NCI-H2029 treated with DMSO at 0.1 percent for 48 hours (cell line): ENCODE measurements around the gene PSMD2.

Experiments used
- DNase-seq: peaks from one replicate; lab custom pipeline; 2025; lab: John Stamatoyannopoulos, UW

Gene PSMD2

GRCh38 chr3:184282941-184283340 lies 16.1 kb upstream of the PSMD2 start:
- DNase-seq: no peak

- no peak for DNase-seq
Measured at GRCh38 chr3:184283681-184284080, 15.4 kb upstream of the PSMD2 start.

- DNase-seq: peak; percentile 64
Measured at GRCh38 chr3:184284696-184285095, 14.3 kb upstream of the PSMD2 start.

GRCh38 chr3:184289426-184289938 lies 9.6 kb upstream of the PSMD2 start:
- peak; percentile 32 for DNase-seq

DNA sequence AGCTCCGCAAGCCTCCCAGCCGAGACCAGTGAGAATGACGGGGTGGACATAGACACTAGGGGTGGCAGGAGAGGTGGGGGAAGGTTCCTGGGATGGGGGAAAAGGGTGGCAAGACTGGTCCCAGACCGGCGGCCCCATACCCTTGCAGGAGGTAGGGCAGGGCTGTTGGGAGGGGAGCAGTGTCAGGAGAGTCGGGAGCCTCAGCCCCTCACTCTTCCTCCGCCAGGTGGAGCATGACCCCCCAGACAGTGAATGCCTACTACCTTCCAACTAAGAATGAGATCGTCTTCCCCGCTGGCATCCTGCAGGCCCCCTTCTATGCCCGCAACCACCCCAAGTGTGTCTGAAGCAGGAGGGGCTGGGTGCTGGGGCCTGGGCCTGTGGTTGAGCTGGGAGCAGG lies 8.7 kb upstream of the PSMD2 start:
- no peak for DNase-seq

- no peak for DNase-seq
Measured at GRCh38 chr3:184291044-184291737, 7.8 kb upstream of the PSMD2 start.

GRCh38 chr3:184291738-184292445 lies 7.1 kb upstream of the PSMD2 start:
- no peak for DNase-seq

- DNase-seq: peak; percentile 8
Measured at GRCh38 chr3:184295771-184296170, 3.3 kb upstream of the PSMD2 start.

DNA sequence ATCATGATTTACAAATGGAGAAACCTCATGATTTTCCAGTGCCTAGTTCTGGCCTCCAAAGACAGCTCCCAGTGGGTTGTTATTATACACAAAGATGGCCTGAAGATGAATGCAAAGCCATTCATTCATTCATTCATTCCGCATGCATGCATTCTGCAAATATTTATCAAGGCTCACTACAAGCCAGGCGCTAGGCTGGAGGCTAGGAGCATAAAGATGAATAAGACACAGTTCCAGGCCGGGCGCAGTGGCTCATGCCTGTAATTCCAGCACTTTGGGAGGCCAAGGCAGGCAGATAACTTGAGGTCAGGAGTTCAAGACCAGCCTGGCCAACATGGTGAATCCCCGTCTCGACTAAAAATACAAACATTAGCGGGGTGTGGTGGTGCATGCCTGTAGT lies 2.4 kb upstream of the PSMD2 start:
- DNase-seq: no peak

- DNase-seq: no peak
Measured at GRCh38 chr3:184299488-184300377, 692 bp downstream of the PSMD2 start.

GRCh38 chr3:184300378-184300720 lies 1.3 kb downstream of the PSMD2 start:
- no peak for DNase-seq

GRCh38 chr3:184305577-184305976 lies 6.5 kb downstream of the PSMD2 start:
- no peak for DNase-seq

- DNase-seq: no peak
Measured at GRCh38 chr3:184306341-184306972, 7.4 kb downstream of the PSMD2 start.

DNA sequence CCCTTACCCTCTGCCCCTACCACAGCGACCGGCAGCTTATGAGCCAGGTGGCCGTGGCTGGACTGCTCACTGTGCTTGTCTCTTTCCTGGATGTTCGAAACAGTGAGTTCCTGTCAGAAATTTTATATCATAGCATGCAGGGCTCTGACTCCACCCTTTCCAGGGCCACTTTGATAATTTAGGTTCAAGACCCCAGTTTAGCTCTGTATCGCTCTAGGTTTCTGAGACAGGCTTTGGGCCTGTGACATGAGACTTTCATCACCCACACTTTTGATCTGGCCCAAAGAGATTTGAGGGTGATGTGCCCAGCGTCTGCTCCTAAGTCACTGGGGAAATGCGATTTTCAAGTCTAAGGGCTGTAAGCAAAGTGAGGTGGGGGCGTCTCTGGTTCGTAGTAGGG lies 8.9 kb downstream of the PSMD2 start:
- DNase-seq: no peak

- no peak for DNase-seq
Measured at GRCh38 chr3:184308744-184309143, 9.7 kb downstream of the PSMD2 start.

GRCh38 chr3:184311633-184312032 lies 12.6 kb downstream of the PSMD2 start:
- DNase-seq: no peak

GRCh38 chr3:184314363-184314699 lies 15.3 kb downstream of the PSMD2 start, which contains the start of gene EIF4G1:
EIF4G1 (plus strand) TSS chr3:184314606; CDS start chr3:184315797, 1,191 bp downstream.
- peak; percentile 63 for DNase-seq

DNA sequence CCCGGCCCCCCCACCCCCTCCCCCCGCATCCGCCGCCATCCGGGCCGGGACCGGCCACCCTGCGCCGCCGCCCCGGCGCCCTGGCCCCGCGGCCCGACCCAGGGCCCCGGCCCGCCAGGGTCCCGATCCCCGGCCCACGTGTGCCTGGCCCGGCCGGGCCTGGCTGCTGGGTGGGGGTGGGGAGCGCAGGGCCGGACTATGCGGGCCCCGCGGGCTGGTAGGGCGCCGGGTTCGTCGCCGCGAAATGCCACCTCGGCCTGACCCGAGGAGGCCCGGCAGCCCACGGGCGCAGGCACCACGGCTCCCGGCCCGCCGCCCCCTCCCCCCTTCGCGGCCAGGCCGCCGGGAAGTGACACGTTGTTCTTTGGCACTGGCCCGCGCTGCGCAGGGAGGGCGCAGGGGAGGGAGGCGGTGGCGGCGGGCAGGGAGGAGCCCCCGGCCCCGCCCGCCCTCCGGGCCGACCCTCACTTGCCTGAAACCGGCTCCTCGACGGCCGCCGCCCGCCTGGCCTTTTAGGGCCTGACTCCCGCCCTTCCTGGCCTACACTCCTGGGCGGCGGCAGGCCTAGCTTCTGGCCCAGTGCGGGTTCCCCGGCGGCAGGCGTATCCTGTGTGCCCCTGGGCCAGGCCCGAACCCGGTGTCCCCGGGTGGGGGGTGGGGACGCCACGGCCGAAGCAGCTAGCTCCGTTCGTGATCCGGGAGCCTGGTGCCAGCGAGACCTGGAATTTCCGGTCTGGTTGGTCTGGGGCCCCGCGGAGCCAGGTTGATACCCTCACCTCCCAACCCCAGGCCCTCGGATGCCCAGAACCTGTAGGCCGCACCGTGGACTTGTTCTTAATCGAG lies 15.9 kb downstream of the PSMD2 start:
- DNase-seq: no peak

- DNase-seq: no peak
Measured at GRCh38 chr3:184315543-184315867, 16.5 kb downstream of the PSMD2 start.

GRCh38 chr3:184315871-184316661 lies 17.0 kb downstream of the PSMD2 start:
- no peak for DNase-seq

GRCh38 chr3:184316792-184317191 lies 17.8 kb downstream of the PSMD2 start:
- DNase-seq: no peak
